GM23338 (cell line): ENCODE results near the gene AKAP13. TPM values are rescaled to one million over a fixed set of nuclear protein-coding genes. Genes with fewer than 3 reads are reported as not detected.
A peak's percentile ranks its signal among the peaks of the same experiment; 100 is the strongest.

Experiments
- ATAC-seq: fragments of 200-7000 bp; cut with Tn5 transposase; 3 replicates; pipeline ENCODE4 v1.9.1; 2020
- DNase-seq: peaks from one replicate; pipeline ENCODE4 v3.0.0-alpha.2; 2015; ENCODE audit warnings: low spot score
- H2AFZ ChIP-seq: fragments of 200-600 bp; sonication (generic); 2 replicates; pipeline ENCODE4 v1.8.0; 2016; ENCODE audit warnings: antibody characterized with exemption, mild to moderate bottlenecking, moderate library complexity
- H3F3A ChIP-seq: fragments of 200-600 bp; sonication (generic); replicated peaks from 2 replicates; pipeline ENCODE4 v1.8.0; 2017; ENCODE audit warnings: antibody characterized with exemption, mixed run types, low read depth
- H3K27ac ChIP-seq: fragments of 200-600 bp; sonication (generic); 2 replicates; pipeline ENCODE4 v1.6.1; 2016; ENCODE audit warnings: low read depth
- H3K27me3 ChIP-seq: fragments of 200-600 bp; sonication (generic); 2 replicates; pipeline ENCODE4 v1.8.0; 2016; ENCODE audit warnings: mild to moderate bottlenecking, mixed run types, moderate library complexity; ENCODE audit not compliant: insufficient read depth
- H3K36me3 ChIP-seq: fragments of 200-600 bp; sonication (generic); 2 replicates; pipeline ENCODE4 v1.8.0; 2016; ENCODE audit warnings: mild to moderate bottlenecking; ENCODE audit not compliant: insufficient read depth
- H3K4me1 ChIP-seq: fragments of 200-600 bp; sonication (generic); 2 replicates; pipeline ENCODE4 v1.8.0; 2016; ENCODE audit warnings: mild to moderate bottlenecking, moderate library complexity; ENCODE audit not compliant: insufficient read depth
- H3K4me2 ChIP-seq: fragments of 200-600 bp; sonication (generic); 2 replicates; pipeline ENCODE4 v1.7.1; 2017; ENCODE audit warnings: mixed run types
- H3K4me3 ChIP-seq: fragments of 200-600 bp; sonication (generic); 2 replicates; pipeline ENCODE4 v1.6.1; 2016; ENCODE audit warnings: mixed run types
- H3K79me2 ChIP-seq: fragments of 200-600 bp; sonication (generic); replicated peaks from 2 replicates; pipeline ENCODE4 v1.8.0; 2017; ENCODE audit warnings: mild to moderate bottlenecking; ENCODE audit not compliant: insufficient read depth
- H3K9me2 ChIP-seq: fragments of 200-600 bp; sonication (generic); 2 replicates; pipeline ENCODE4 v1.8.0; 2017; ENCODE audit not compliant: insufficient read depth
- H4K20me1 ChIP-seq: fragments of 200-600 bp; sonication (generic); replicated peaks from 2 replicates; pipeline ENCODE4 v1.8.0; 2017; ENCODE audit warnings: mild to moderate bottlenecking; ENCODE audit not compliant: insufficient read depth
- H3K27ac Mint-ChIP-seq: 2 replicates; pipeline ENCODE4 v1.8.0; 2020; ENCODE audit warnings: inconsistent platforms, mild to moderate bottlenecking, moderate library complexity, mixed read lengths
- H3K27me3 Mint-ChIP-seq: 3 replicates; pipeline ENCODE4 v1.8.0; 2022; ENCODE audit warnings: low read depth, mild to moderate bottlenecking, moderate library complexity, mixed read lengths, inconsistent platforms; ENCODE audit not compliant: insufficient read depth, poor library complexity
- H3K36me3 Mint-ChIP-seq: 3 replicates; pipeline ENCODE4 v1.8.0; 2021; ENCODE audit warnings: low read depth, mild to moderate bottlenecking, inconsistent platforms, moderate library complexity, mixed read lengths
- H3K4me1 Mint-ChIP-seq: 3 replicates; pipeline ENCODE4 v1.8.0; 2020; ENCODE audit warnings: mild to moderate bottlenecking, inconsistent platforms, mixed read lengths
- H3K4me3 Mint-ChIP-seq: 3 replicates; pipeline ENCODE4 v1.8.0; 2021; ENCODE audit warnings: moderate library complexity, mild to moderate bottlenecking, inconsistent platforms, mixed read lengths
- H3K9me3 Mint-ChIP-seq: 3 replicates; pipeline ENCODE4 v1.8.0; 2020; ENCODE audit warnings: moderate library complexity, mild to moderate bottlenecking, inconsistent platforms, mixed read lengths
- ETS1 ChIP-seq: IDR thresholded peaks from 2 replicates; pipeline ENCODE4 v1.6.1; 2016; ENCODE audit warnings: antibody characterized with exemption
- EZH2phosphoT487 ChIP-seq: fragments of 200-600 bp; sonication (generic); IDR thresholded peaks from one replicate; pipeline ENCODE4 v1.8.1; 2018; ENCODE audit warnings: antibody characterized with exemption; ENCODE audit not compliant: unreplicated experiment
- JUNB ChIP-seq: IDR thresholded peaks from one replicate; pipeline ENCODE4 v1.6.1; 2016; ENCODE audit warnings: antibody characterized with exemption; ENCODE audit not compliant: unreplicated experiment
- STAT1 ChIP-seq: IDR thresholded peaks from one replicate; pipeline ENCODE4 v1.6.1; 2016; ENCODE audit warnings: antibody characterized with exemption; ENCODE audit not compliant: unreplicated experiment
- ZNF114 ChIP-seq: fragments of 250-450 bp; sonication (Bioruptor Pico); IDR thresholded peaks from 2 replicates; pipeline ENCODE4 v1.5.0; 2020; ENCODE audit warnings: mild to moderate bottlenecking, moderate library complexity
- polyA plus RNA-seq: library from polyadenylated mRNA; unstranded; fragments of >200 nt; fragmentation: Nextera tagmentation; extraction: Ambion mirVana; gene quantifications from 2 replicates; pipeline ENCODE4 v1.2.1, GENCODE V29; 2016
- total RNA-seq: library from RNA; depleted of rRNA; stranded (reverse); fragments of >200 nt; shearing (Covaris generic); gene quantifications from 2 replicates; pipeline ENCODE4 v1.2.3, GENCODE V29; 2014
- TF ChIP-seq, protein P1 (sequence below): fragments of 250-450 bp; sonication (Bioruptor Pico); IDR thresholded peaks from 2 replicates; pipeline ENCODE4 v1.5.0; 2020; ENCODE audit warnings: mild to moderate bottlenecking, moderate library complexity
- TF ChIP-seq, protein P2 (sequence below), 2 experiments: fragments of 200-600 bp in 1 of 2; sonication (generic) in 1 of 2; conservative IDR thresholded peaks; 2 replicates each; pipeline versions ENCODE4 v1.5.1 to v1.6.1; 2016 to 2017; ENCODE audit warnings: antibody characterized with exemption in 2 of 2, low read depth in 2 of 2, mild to moderate bottlenecking in 2 of 2, moderate library complexity in 1 of 2

Gene AKAP13
- total and polyA plus RNA-seq, 2 experiments from 2014 or later, result 46.2 to 60.7 TPM

DNA sequence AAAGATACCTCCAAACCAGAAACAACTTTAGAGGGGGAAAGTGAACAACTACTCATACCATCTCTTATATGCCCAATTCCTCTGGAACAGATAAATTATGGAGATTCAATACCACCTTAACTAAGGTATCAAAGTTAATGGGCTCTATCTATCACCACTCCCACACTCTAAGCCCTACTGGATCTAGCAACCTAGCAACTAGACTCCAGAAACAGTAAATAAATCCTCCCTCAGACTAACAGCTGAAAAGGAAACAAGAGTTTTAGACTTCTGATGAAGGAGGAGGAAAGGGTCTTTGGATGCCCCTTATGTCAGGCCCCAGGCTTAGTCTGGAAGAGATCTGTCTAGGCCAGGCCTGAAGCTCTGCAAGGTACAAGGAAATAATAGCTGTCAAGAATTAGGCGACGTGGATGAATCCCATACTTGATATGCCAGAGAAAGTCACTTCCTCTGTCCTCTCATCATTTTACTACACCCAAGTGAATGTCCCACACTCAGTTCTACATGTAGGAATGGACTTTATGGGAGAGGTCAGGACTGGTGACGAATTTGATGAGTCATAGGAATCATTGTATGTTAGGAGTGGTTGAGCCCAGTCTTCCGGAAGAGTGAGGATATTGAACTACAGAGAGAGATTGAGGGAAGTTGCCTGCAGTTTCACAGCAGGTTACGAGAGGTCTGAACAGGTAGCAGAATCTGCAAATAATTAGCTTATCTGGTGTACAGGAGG, 113.8 kb downstream of the AKAP13 start (continued):
- TF ChIP-seq, protein P1, sequence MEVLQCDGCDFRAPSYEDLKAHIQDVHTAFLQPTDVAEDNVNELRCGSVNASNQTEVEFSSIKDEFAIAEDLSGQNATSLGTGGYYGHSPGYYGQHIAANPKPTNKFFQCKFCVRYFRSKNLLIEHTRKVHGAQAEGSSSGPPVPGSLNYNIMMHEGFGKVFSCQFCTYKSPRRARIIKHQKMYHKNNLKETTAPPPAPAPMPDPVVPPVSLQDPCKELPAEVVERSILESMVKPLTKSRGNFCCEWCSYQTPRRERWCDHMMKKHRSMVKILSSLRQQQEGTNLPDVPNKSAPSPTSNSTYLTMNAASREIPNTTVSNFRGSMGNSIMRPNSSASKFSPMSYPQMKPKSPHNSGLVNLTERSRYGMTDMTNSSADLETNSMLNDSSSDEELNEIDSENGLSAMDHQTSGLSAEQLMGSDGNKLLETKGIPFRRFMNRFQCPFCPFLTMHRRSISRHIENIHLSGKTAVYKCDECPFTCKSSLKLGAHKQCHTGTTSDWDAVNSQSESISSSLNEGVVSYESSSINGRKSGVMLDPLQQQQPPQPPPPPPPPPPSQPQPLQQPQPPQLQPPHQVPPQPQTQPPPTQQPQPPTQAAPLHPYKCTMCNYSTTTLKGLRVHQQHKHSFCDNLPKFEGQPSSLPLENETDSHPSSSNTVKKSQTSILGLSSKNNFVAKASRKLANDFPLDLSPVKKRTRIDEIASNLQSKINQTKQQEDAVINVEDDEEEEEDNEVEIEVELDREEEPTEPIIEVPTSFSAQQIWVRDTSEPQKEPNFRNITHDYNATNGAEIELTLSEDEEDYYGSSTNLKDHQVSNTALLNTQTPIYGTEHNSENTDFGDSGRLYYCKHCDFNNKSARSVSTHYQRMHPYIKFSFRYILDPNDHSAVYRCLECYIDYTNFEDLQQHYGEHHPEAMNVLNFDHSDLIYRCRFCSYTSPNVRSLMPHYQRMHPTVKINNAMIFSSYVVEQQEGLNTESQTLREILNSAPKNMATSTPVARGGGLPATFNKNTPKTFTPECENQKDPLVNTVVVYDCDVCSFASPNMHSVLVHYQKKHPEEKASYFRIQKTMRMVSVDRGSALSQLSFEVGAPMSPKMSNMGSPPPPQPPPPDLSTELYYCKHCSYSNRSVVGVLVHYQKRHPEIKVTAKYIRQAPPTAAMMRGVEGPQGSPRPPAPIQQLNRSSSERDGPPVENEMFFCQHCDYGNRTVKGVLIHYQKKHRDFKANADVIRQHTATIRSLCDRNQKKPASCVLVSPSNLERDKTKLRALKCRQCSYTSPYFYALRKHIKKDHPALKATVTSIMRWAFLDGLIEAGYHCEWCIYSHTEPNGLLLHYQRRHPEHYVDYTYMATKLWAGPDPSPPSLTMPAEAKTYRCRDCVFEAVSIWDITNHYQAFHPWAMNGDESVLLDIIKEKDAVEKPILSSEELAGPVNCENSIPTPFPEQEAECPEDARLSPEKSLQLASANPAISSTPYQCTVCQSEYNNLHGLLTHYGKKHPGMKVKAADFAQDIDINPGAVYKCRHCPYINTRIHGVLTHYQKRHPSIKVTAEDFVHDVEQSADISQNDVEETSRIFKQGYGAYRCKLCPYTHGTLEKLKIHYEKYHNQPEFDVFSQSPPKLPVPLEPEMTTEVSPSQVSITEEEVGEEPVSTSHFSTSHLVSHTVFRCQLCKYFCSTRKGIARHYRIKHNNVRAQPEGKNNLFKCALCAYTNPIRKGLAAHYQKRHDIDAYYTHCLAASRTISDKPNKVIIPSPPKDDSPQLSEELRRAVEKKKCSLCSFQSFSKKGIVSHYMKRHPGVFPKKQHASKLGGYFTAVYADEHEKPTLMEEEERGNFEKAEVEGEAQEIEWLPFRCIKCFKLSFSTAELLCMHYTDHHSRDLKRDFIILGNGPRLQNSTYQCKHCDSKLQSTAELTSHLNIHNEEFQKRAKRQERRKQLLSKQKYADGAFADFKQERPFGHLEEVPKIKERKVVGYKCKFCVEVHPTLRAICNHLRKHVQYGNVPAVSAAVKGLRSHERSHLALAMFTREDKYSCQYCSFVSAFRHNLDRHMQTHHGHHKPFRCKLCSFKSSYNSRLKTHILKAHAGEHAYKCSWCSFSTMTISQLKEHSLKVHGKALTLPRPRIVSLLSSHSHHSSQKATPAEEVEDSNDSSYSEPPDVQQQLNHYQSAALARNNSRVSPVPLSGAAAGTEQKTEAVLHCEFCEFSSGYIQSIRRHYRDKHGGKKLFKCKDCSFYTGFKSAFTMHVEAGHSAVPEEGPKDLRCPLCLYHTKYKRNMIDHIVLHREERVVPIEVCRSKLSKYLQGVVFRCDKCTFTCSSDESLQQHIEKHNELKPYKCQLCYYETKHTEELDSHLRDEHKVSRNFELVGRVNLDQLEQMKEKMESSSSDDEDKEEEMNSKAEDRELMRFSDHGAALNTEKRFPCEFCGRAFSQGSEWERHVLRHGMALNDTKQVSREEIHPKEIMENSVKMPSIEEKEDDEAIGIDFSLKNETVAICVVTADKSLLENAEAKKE (CRISPR knock-in tag), result no peak
- no peak for TF ChIP-seq EZH2phosphoT487
- no peak for TF ChIP-seq ZNF114 (CRISPR knock-in tag)
- no peak for TF ChIP-seq STAT1
- no peak for TF ChIP-seq ETS1

GRCh38 chr15:85495096-85495495, 114.7 kb downstream of the AKAP13 start:
- no peaks in the 10 kb centered on the region for H3K36me3 ChIP-seq
- ATAC-seq (no peak), DNase-seq (no peak)
- no peak overlapping the region for H3K27ac ChIP-seq
- H3F3A ChIP-seq, result no peaks in the 10 kb centered on the region
- H3K9me3 Mint-ChIP-seq, result no peaks in the 10 kb centered on the region
- H3K4me3 ChIP-seq, result no peak overlapping the region
- H3K4me2 ChIP-seq, result no peak overlapping the region
- no peaks in the 10 kb centered on the region for H3K27me3 ChIP-seq
- H2AFZ ChIP-seq, result no peak overlapping the region
- H3K27ac Mint-ChIP-seq, result 0 out of 2 replicates have a peak overlapping the region, but pooled peaks have one; percentile 31
- TF ChIP-seq ZNF114 (CRISPR knock-in tag) (no peak), ETS1 (no peak), EZH2phosphoT487 (no peak), JUNB (no peak)
- TF ChIP-seq, protein P2, sequence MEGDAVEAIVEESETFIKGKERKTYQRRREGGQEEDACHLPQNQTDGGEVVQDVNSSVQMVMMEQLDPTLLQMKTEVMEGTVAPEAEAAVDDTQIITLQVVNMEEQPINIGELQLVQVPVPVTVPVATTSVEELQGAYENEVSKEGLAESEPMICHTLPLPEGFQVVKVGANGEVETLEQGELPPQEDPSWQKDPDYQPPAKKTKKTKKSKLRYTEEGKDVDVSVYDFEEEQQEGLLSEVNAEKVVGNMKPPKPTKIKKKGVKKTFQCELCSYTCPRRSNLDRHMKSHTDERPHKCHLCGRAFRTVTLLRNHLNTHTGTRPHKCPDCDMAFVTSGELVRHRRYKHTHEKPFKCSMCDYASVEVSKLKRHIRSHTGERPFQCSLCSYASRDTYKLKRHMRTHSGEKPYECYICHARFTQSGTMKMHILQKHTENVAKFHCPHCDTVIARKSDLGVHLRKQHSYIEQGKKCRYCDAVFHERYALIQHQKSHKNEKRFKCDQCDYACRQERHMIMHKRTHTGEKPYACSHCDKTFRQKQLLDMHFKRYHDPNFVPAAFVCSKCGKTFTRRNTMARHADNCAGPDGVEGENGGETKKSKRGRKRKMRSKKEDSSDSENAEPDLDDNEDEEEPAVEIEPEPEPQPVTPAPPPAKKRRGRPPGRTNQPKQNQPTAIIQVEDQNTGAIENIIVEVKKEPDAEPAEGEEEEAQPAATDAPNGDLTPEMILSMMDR (conservative IDR thresholded peaks at IDR 0.05; ENCODE audit: low read depth in 2 of 2), result no peak
- H3K4me1 Mint-ChIP-seq, result peaks cover 69% of the 10 kb centered on the region
- H3K36me3 Mint-ChIP-seq, result no peaks in the 10 kb centered on the region
- H3K4me3 Mint-ChIP-seq, result no peak overlapping the region
- H3K79me2 ChIP-seq, result peaks cover 69% of the 10 kb centered on the region
- H3K4me1 ChIP-seq, result peaks cover 35% of the 10 kb centered on the region
- peaks cover 16% of the 10 kb centered on the region for H4K20me1 ChIP-seq
- H3K27me3 Mint-ChIP-seq, result peaks cover 2% of the 10 kb centered on the region
- H3K9me2 ChIP-seq, result no peaks in the 10 kb centered on the region
